Amniotic stem cell (primary cell): Measurements from ENCODE around the gene NCOR2.
"Not testable (repeated sequence)": the region's sequence is repeated elsewhere in the genome, so short reads cannot be mapped to it uniquely, and the experiment has no call there.

Experiments
- DNase-seq: peaks from one replicate; lab custom pipeline; 2025; lab: John Stamatoyannopoulos, UW

The NCOR2 gene

DNA sequence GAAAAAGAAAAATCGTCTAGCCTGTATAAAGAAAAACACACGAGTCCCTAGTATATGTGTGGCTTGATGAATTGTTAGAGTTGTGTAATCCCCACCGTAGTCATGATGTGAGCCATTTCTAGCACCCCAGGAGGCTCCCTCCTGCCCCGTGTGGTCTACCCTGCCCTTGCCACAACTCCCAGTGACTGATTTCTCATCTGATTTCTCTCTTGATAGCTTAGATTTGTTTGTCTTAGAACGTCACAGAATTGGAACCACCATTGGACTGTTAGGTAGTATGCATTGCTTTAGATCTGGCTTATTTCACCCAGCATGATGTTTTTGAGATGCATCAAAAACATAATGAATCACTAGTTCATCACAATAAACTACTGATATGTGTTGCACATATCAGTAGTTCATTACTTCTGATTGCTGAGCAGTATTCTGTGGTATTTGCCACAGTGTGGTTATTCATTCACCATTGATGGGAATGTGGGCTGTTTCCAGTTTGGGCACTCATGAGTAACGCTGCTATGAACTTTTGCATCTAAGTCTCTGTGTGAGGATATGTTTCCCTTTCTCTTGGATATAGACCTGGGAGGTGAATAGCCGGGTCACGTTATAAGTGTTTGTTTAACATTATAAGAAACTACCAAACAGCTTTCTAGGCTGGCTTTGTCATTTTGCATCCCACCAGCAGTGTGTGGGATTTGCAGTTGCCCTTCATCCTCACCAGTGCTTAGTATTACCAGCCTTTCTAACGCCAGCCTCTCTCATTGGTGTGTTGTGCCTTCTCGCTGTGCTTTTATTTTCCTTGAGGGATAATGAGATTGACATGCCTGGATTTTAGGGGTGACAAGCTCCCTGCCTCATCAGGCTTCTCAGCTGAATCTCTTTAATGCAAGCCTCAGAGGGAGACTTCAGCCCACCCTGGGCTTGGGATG is 31.9 kb upstream of the NCOR2 start:
- no peak for DNase-seq

DNA sequence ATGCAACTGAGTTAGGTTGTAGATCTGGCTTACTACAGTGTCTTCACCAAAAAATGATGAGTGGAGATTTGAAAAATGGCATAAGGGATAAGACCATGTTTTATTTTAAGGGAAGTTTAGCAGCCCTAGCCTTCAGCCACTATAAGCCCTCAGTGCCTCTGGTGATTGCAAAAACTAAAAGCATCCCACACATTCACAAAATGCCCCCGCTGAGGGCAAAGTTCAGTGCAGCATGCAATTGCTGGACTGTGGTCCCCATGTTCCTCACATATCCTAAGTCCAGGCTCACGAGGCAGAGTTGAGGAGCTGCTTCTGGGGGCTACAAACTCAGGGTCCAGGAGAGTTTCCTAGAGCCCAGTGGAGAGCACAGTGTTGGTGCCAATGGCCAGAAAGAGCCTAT is 29.6 kb upstream of the NCOR2 start:
- no peak for DNase-seq

DNA sequence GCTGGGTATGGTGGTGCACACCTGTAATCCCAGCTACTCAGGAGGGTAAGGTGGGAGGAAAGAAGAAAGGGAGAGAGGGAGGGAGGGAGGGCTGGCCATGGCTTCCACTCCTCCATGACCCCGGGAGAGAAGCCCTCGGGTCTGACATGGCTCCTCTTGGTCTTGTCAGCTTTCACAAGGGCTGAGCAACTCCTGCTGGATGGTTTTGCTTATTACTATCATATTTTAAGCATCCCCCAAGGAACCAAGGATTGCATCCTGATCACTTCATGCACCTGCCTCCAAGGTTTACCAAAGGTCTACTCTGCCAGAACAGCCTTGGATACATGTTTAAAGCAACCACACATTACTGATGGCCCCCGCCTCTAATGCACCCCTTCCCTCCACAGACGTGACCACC is 28.0 kb upstream of the NCOR2 start:
- DNase-seq: no peak

- DNase-seq: no peak
Measured at GRCh38 chr12:124594851-124595250, 27.4 kb upstream of the NCOR2 start.

DNA sequence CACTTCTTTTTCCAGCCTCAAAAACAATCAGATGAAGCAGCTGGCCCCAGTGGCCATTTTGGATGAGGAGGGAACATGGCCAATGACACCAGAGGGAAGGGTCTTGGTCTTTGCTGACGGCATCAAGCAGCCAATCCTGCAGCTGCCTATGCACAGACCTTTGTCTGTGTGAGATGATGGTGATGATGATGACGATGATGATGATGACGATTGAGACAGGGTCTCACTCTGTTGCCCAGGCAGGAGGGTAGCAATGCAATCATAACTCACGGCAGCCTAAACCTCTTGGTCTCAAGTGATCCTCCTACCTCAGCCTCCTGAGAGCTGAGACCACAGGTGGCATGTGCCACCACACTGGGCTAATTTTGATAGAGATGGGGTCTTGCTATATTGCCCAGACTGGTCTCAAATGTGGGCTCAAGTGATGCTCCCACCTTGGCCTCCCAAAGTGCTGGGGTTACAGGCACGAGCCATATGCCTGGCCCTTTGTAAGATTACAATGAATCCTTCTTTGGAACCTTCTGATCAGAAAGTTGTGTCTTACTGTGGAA is 26.5 kb upstream of the NCOR2 start:
- no peak for DNase-seq

DNA sequence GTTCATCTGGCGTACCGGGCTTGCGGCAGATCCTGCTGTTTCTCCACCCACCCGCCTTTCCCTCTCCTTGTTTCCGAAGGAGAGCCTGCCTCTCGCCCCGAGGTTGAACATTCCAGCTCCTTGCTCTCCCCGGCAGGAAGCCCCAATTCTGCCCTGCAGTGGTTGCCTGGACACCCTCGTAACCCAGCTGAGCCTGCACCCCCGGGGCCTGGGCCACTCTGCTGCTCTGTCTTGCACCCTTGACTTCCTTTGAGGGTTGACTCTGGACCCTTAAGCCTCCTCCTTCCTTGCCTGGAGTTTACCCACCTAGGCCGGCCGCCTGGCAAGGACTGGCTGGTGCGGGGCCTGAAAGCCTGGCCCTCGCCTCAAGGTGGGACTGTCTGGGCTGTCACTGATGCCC is 25.8 kb upstream of the NCOR2 start:
- DNase-seq: no peak

DNA sequence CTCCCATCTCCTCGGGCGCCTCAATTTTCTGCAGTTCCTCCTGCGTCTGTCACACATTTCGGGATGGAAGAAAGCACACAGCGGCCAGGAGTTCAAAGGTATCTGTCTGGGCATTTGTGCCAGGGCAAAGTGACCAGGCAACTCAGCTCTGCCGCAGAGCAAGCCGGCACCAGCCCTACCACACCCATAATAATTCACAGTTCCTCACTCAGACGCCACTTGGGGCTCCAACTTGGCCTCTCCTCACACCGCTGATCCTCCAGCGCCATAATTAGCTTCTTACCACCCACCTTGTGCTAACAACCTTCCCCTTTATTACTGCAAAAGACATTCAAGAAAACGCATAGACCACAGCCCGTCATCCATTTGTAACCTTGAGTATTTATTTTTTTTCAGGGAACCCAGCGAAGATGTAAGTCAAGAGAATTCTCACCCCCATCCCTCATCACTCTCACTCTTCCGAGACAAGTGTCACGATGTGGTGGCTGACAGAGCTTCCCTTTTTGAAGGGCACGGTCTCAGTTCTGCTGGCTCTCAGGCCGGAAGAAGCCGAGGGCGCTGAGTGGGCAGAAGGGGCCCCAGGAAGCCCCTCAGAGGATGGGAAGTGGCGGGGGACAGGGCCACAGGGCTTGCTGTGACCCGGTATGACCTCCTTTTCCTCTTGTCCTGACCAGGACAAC is 25.2 kb upstream of the NCOR2 start:
- no peak for DNase-seq

DNA sequence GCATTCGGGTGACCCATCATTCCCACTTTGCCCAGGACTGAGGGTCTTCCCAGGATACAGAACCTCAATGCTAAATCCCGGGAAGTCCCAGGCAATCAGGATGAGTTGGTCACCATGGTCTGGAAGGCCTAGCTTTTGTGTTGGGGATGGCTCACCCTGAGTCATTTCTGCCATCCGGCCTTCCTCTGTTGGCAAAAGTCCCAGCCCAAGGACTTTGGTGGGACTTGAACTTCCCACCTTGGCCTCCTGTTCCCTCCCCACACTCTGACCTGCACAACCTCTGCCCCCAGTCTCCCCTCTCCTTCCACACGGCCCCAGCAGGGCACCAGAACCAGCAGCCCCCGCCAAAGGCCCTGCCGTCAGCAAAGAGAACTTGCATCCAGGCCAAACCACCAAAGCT is 24.6 kb upstream of the NCOR2 start:
- DNase-seq: no peak

DNA sequence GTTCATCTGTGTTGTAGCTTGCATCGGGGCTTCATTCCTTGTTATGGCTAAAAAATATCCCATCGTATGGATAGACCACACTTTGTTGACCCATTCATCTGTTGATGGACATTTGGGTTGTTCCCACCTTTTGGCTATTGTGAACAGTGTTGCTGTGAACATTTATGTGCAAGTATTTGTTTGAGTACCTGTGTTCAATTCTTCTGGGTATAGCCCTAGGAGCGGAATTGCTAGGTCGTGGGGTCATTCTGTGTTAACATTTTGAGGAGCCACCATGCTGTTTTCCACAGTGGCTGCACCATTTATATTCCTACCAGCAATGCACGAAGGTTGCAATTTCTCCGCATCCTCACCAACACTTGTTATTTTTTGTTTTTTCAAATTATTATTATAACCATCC is 23.0 kb upstream of the NCOR2 start:
- no peak for DNase-seq

- DNase-seq: peak; percentile 26
Measured at GRCh38 chr12:124588751-124589267, 21.4 kb upstream of the NCOR2 start.

GRCh38 chr12:124588018-124588634 is 20.7 kb upstream of the NCOR2 start:
- DNase-seq: no peak

GRCh38 chr12:124586756-124587155 is 19.3 kb upstream of the NCOR2 start:
- DNase-seq: no peak

- DNase-seq: not testable (repeated sequence)
Measured at GRCh38 chr12:124584494-124584893, 17.1 kb upstream of the NCOR2 start.

GRCh38 chr12:124583854-124584253 is 16.4 kb upstream of the NCOR2 start:
- no peak for DNase-seq

- DNase-seq: no peak
Measured at GRCh38 chr12:124582108-124582424, 14.7 kb upstream of the NCOR2 start.

GRCh38 chr12:124581307-124582107 is 14.1 kb upstream of the NCOR2 start:
- no peak for DNase-seq

- DNase-seq: no peak
Measured at GRCh38 chr12:124579921-124580517, 12.6 kb upstream of the NCOR2 start.

GRCh38 chr12:124578854-124579253 is 11.4 kb upstream of the NCOR2 start:
- no peak for DNase-seq

- no peak for DNase-seq
Measured at GRCh38 chr12:124578445-124578844, 11.0 kb upstream of the NCOR2 start.

DNA sequence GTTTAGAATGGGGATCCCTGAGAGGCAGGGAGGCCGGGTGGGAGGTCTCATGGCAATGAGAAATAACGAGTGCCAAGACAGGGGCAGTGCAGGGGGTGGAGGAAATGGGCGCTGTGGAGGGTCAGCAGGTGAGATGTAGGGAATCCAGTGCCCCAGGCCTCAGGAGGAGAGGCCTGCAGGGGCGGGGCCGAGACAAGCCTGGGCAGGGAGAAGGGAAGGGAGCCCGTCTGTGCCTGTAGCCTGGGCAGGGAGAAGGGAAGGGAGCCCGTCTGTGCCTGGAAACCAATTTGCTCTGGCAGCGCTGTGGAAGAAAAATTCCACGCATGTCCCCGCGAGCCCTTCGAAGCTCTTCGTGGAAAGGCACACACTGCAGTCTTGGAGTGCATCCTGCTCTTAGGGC is 10.6 kb upstream of the NCOR2 start:
- DNase-seq: no peak

GRCh38 chr12:124577374-124577773 is 10.0 kb upstream of the NCOR2 start:
- no peak for DNase-seq
